OCI-LY1 (cell line): Measurements from ENCODE around the gene PCBP2.

Experiments used
- CTCF ChIP-seq: fragments of 200-600 bp; sonication (generic), shearing (Covaris generic); IDR thresholded peaks from 2 replicates; pipeline ENCODE4 v1.5.1; 2017; ENCODE audit warnings: mild to moderate bottlenecking, antibody characterized with exemption, low read length, moderate library complexity, mixed read lengths
- EZH2 ChIP-seq: fragments of 200-600 bp; sonication (generic), shearing (Covaris generic); IDR thresholded peaks from 2 replicates; pipeline ENCODE4 v1.8.0; 2017; ENCODE audit warnings: borderline replicate concordance, mixed run types, mild to moderate bottlenecking, antibody characterized with exemption, low read length, moderate library complexity, mixed read lengths

- TF ChIP-seq CTCF (no peak), EZH2 (no peak)
Measured at GRCh38 chr12:53485955-53486735, 34.2 kb downstream of the PCBP2 start.
